ENCODE measurements around the gene TTC7B.

DNA sequence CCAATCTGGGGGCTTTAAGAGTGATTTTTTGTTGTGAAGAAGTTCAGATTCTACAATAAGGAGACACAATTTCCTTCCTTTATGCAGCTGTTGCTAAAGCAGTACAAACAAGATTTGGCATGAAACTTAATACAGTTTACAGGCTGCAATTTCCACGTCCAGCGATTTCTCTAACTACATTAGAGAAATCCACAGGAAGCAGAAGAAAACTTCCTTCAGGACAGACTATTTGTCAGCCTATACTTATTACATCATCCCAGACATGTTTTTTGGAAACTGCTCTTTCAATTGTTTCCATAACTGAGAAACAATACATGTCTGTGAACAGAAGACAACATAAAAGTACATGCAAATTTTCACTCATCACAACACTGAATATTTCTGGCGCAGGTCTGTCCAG is 204.3 kb downstream of the TTC7B start:
- TF ChIP-seq MAX (IDR thresholded peaks at IDR 0.05; ENCODE audit: low read depth, low read length): no peak
- TF ChIP-seq, protein P1, sequence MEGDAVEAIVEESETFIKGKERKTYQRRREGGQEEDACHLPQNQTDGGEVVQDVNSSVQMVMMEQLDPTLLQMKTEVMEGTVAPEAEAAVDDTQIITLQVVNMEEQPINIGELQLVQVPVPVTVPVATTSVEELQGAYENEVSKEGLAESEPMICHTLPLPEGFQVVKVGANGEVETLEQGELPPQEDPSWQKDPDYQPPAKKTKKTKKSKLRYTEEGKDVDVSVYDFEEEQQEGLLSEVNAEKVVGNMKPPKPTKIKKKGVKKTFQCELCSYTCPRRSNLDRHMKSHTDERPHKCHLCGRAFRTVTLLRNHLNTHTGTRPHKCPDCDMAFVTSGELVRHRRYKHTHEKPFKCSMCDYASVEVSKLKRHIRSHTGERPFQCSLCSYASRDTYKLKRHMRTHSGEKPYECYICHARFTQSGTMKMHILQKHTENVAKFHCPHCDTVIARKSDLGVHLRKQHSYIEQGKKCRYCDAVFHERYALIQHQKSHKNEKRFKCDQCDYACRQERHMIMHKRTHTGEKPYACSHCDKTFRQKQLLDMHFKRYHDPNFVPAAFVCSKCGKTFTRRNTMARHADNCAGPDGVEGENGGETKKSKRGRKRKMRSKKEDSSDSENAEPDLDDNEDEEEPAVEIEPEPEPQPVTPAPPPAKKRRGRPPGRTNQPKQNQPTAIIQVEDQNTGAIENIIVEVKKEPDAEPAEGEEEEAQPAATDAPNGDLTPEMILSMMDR (IDR thresholded peaks at IDR 0.05; ENCODE audit: low read depth, low read length): no peak

Measured in NB4 (cell line).